Thymus (tissue), 11 donors: ENCODE data around the gene PITPNM3. TPM values are rescaled to one million over a fixed set of nuclear protein-coding genes. Genes with fewer than 3 reads are reported as not detected.
"Not testable (repeated sequence)": the region's sequence is repeated elsewhere in the genome, so short reads cannot be mapped to it uniquely, and the experiment has no call there.

Experiments
- DNase-seq, 9 donors: peaks; one replicate each; pipeline ENCODE4 v3.0.0-alpha.2; 2013; ENCODE audit warnings: low spot score in 9 of 9, low read depth in 6 of 9, missing footprints in 1 of 9
- H3K27ac ChIP-seq, 2 donors: one replicate each; pipeline ENCODE4 v1.5.1; 2013; ENCODE audit warnings: control low read depth in 1 of 2, low read depth in 1 of 2, low read length in 1 of 2, mild to moderate bottlenecking in 1 of 2, moderate library complexity in 1 of 2
- H3K27me3 ChIP-seq, 2 donors: one replicate each; pipeline ENCODE4 v1.5.1; 2013; ENCODE audit warnings: low read length in 1 of 2; ENCODE audit not compliant: control insufficient read depth in 2 of 2, insufficient read depth in 1 of 2
- H3K36me3 ChIP-seq, 2 donors: one replicate each; pipeline ENCODE4 v1.5.1; 2013; ENCODE audit warnings: low read length in 1 of 2, mild to moderate bottlenecking in 1 of 2, moderate library complexity in 1 of 2; ENCODE audit not compliant: control insufficient read depth in 2 of 2, insufficient read depth in 2 of 2
- H3K4me1 ChIP-seq, 2 donors: one replicate each; pipeline ENCODE4 v1.5.1; 2013; ENCODE audit warnings: low read length in 2 of 2; ENCODE audit not compliant: control insufficient read depth in 2 of 2, insufficient read depth in 2 of 2
- H3K4me3 ChIP-seq, 2 donors: one replicate each; pipeline ENCODE4 v1.5.1; 2013; ENCODE audit warnings: low read length in 2 of 2, control low read depth in 1 of 2, mild to moderate bottlenecking in 1 of 2
- H3K9me3 ChIP-seq, 2 donors: one replicate each; pipeline ENCODE4 v1.5.1; 2013; ENCODE audit warnings: low read length in 1 of 2, mild to moderate bottlenecking in 1 of 2; ENCODE audit not compliant: control insufficient read depth in 2 of 2, insufficient read depth in 1 of 2
- WGBS: extraction: QIAGEN DNeasy Blood & Tissue Kit; methylation state at CpG from one replicate; pipeline ENCODE4 v1.1.7; 2013; 5-methylcytosine and 5-hydroxymethylcytosine counted together
- polyA plus RNA-seq: library from polyadenylated mRNA; stranded (reverse); fragments of 200-250 nt; gene quantifications from one replicate; pipeline ENCODE4 v1.2.3, GENCODE V29; 2013
- total RNA-seq: library from RNA; stranded (reverse); fragments of 120-200 nt; gene quantifications from one replicate; pipeline ENCODE4 v1.2.4, GENCODE V29; 2013
- donor health status: healthy.

Gene PITPNM3
- total and polyA plus RNA-seq, 2 donors, result 0.33 to 0.52 TPM

GRCh38 chr17:6487251-6488007 lies 68.9 kb downstream of the PITPNM3 start:
- Histone ChIP-seq H3K27ac (no peak overlapping the region), H3K27me3 (no peaks in the 10 kb centered on the region), H3K9me3 (no peaks in the 10 kb centered on the region), H3K4me3 (no peak overlapping the region), H3K4me1 (no peaks in the 10 kb centered on the region), H3K36me3 (no peaks in the 10 kb centered on the region)
- DNase-seq, result no peak
- WGBS, result 93% methylated on average over 13 of the region's 13 CpGs

- DNase-seq, result no peak
- WGBS, result 81% methylated on average over 5 of the region's 5 CpGs
- no peak overlapping the region for H3K4me3 ChIP-seq
- H3K9me3 ChIP-seq, result no peaks in the 10 kb centered on the region
- no peak overlapping the region for H3K27ac ChIP-seq
- H3K27me3 ChIP-seq, result peaks cover 0 to 6% of the 10 kb centered on the region in 2 donors
- H3K4me1 ChIP-seq, result no peaks in the 10 kb centered on the region
- no peaks in the 10 kb centered on the region for H3K36me3 ChIP-seq
Observed at GRCh38 chr17:6485646-6486412, 70.5 kb downstream of the PITPNM3 start.

GRCh38 chr17:6483507-6483906 lies 72.8 kb downstream of the PITPNM3 start:
- no peaks in the 10 kb centered on the region for H3K36me3 ChIP-seq
- no peaks in the 10 kb centered on the region for H3K9me3 ChIP-seq
- WGBS, result 96% methylated on average over 16 of the region's 16 CpGs
- no peak overlapping the region for H3K4me3 ChIP-seq
- DNase-seq, result no peak
- H3K27ac ChIP-seq, result no peak overlapping the region
- peaks cover 0 to 16% of the 10 kb centered on the region in 2 donors for H3K27me3 ChIP-seq
- no peaks in the 10 kb centered on the region for H3K4me1 ChIP-seq

DNA sequence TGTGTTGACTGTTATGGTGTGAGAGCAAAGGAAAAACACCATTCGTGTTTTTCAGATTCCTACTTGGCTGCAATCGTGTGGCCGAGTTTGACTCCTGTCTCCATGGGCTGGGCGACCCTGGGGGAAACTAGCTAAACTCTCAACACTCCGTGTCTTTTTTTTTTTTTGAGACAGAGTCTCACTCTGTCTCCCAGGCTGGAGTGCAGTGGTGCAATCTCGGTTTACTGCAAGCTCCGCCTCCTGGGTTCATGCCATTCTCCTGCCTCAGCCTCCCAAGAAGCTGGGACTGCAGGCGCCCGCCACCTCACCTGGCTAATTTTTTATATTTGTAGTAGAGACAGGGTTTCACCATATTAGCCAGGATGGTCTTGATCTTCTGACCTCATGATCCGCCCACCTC lies 73.6 kb downstream of the PITPNM3 start:
- not testable (repeated sequence) for DNase-seq, H3K27ac ChIP-seq, H3K36me3 ChIP-seq, H3K4me1 ChIP-seq, H3K4me3 ChIP-seq, H3K9me3 ChIP-seq
- 92% methylated on average over 10 of the region's 10 CpGs for WGBS
- peaks cover 0 to 16% of the 10 kb centered on the region in 2 donors for H3K27me3 ChIP-seq

DNA sequence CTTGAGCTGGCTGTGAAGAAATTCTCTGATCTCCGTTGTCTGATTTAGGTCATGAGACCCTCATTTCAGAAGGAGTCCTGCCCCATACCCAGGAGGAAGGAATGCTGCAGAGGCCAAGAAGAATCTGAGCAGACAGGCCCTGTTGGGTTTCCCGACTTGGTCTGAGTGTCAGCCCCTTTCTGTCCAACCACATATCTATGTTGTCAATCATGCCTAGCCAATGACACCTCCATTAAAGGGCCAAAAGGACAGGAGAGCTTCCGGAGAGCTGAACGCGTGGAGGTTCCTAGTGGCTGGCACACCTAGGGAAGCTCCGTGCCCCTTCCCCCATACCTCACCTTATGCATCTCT lies 74.3 kb downstream of the PITPNM3 start:
- WGBS, result 94% methylated on average over 6 of the region's 6 CpGs
- no peaks in the 10 kb centered on the region for H3K4me1 ChIP-seq

GRCh38 chr17:6480303-6480675 lies 76.1 kb downstream of the PITPNM3 start:
- no peak for DNase-seq
- H3K27ac ChIP-seq, result no peak overlapping the region
- H3K4me3 ChIP-seq, result no peak overlapping the region
- no peaks in the 10 kb centered on the region for H3K4me1 ChIP-seq
- H3K36me3 ChIP-seq, result no peaks in the 10 kb centered on the region
- 76% methylated on average over 9 of the region's 9 CpGs for WGBS
- peaks cover 0 to 16% of the 10 kb centered on the region in 2 donors for H3K27me3 ChIP-seq
- no peaks in the 10 kb centered on the region for H3K9me3 ChIP-seq

More for the DNA sequence above, 74.3 kb downstream of the PITPNM3 start:
- Histone ChIP-seq H3K27ac (no peak overlapping the region), H3K36me3 (no peaks in the 10 kb centered on the region), H3K27me3 (peaks cover 0 to 16% of the 10 kb centered on the region in 2 donors), H3K4me3 (no peak overlapping the region), H3K9me3 (no peaks in the 10 kb centered on the region)
- no peak for DNase-seq

- Histone ChIP-seq H3K27ac (no peak overlapping the region), H3K4me1 (no peaks in the 10 kb centered on the region), H3K9me3 (no peaks in the 10 kb centered on the region), H3K36me3 (no peaks in the 10 kb centered on the region), H3K27me3 (peaks cover 0 to 16% of the 10 kb centered on the region in 2 donors), H3K4me3 (no peak overlapping the region)
- 89% methylated on average over 13 of the region's 13 CpGs for WGBS
- DNase-seq, result no peak
Observed at GRCh38 chr17:6479622-6480302, 76.6 kb downstream of the PITPNM3 start.

GRCh38 chr17:6478486-6478885 lies 77.9 kb downstream of the PITPNM3 start:
- H3K27ac ChIP-seq, result no peak overlapping the region
- peaks cover 0 to 1% of the 10 kb centered on the region in 2 donors for H3K9me3 ChIP-seq
- H3K36me3 ChIP-seq, result no peaks in the 10 kb centered on the region
- WGBS, result 93% methylated on average over 11 of the region's 11 CpGs
- no peak for DNase-seq
- no peaks in the 10 kb centered on the region for H3K4me1 ChIP-seq
- peaks cover 0 to 16% of the 10 kb centered on the region in 2 donors for H3K27me3 ChIP-seq
- H3K4me3 ChIP-seq, result no peak overlapping the region

DNA sequence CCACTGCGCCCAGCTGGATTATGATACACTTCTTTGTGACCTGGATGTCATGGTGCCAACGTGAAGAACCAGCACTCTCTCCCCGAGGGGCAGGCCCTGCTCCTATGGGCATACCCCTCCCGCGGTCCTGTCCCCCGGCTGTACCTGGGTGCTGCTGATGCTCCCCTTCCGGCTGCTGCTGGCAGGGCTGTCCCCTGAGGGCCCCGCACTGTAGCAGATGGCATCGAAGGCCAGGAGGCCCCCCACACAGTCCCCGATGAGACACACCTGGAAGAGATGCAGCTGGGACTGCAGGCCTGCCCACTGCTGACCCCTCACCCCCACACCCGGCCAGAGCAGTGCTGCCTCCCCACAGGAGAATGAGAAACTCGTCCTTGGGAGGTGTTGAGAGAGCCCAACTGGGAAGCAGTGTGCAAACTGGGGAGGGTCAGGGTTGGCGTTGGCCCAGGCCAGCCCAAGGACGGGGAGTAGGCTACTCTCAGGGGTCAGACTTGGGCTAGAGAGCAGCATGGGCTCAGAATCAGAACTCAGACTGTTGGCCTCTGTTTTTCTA lies 78.4 kb downstream of the PITPNM3 start:
- no peak for DNase-seq
- WGBS, result 95% methylated on average over 14 of the region's 14 CpGs
- peaks cover 0 to 16% of the 10 kb centered on the region in 2 donors for H3K27me3 ChIP-seq
- H3K4me1 ChIP-seq, result no peaks in the 10 kb centered on the region
- no peaks in the 10 kb centered on the region for H3K36me3 ChIP-seq
- H3K4me3 ChIP-seq, result no peak overlapping the region
- no peak overlapping the region for H3K27ac ChIP-seq
- H3K9me3 ChIP-seq, result peaks cover 0 to 1% of the 10 kb centered on the region in 2 donors
